GM23338 (cell line): ENCODE measurements around the gene RPS28.

Experiments
- CTCF ChIP-seq, 2 experiments: fragments of 200-600 bp in 1 of 2; sonication (generic) in 1 of 2; conservative IDR thresholded peaks; 2 replicates each; pipeline versions ENCODE4 v1.5.1 to v1.6.1; 2016 to 2017; ENCODE audit warnings: antibody characterized with exemption in 2 of 2, low read depth in 2 of 2, mild to moderate bottlenecking in 2 of 2, moderate library complexity in 1 of 2
- EZH2 ChIP-seq: fragments of 200-600 bp; sonication (generic); IDR thresholded peaks from one replicate; pipeline ENCODE4 v1.8.0; 2017; ENCODE audit warnings: antibody characterized with exemption, mild to moderate bottlenecking, low read depth; ENCODE audit not compliant: unreplicated experiment
- POLR2AphosphoS5 ChIP-seq: IDR thresholded peaks from 2 replicates; pipeline ENCODE4 v1.6.1; 2016; ENCODE audit warnings: antibody characterized with exemption, low read depth

GRCh38 chr19:8320564-8321066 lies 681 bp upstream of the RPS28 start:
- TF ChIP-seq CTCF (conservative IDR thresholded peaks at IDR 0.05; ENCODE audit: low read depth in 2 of 2) (no peak), POLR2AphosphoS5 (no peak), EZH2 (no peak)
